Mammary epithelial cell (primary cell): ENCODE measurements around the gene SBF1.

Experiments used
- EZH2 ChIP-seq: IDR thresholded peaks from 2 replicates; pipeline ENCODE4 v1.6.1; 2012; ENCODE audit warnings: low read length, inconsistent platforms, borderline replicate concordance
- TF ChIP-seq, protein P1 (sequence below), 2 donors: IDR thresholded peaks in 1 of 2; conservative IDR thresholded peaks in 1 of 2; 2 replicates each; pipeline ENCODE4 v1.5.1; 2011 to 2012; ENCODE audit warnings: inconsistent platforms in 2 of 2, low read length in 2 of 2, mild to moderate bottlenecking in 2 of 2, control low read depth in 1 of 2, low read depth in 1 of 2; ENCODE audit not compliant: insufficient read depth in 1 of 2; ENCODE audit errors: extremely low read depth in 1 of 2

- TF ChIP-seq EZH2, result no peak
- TF ChIP-seq, protein P1, sequence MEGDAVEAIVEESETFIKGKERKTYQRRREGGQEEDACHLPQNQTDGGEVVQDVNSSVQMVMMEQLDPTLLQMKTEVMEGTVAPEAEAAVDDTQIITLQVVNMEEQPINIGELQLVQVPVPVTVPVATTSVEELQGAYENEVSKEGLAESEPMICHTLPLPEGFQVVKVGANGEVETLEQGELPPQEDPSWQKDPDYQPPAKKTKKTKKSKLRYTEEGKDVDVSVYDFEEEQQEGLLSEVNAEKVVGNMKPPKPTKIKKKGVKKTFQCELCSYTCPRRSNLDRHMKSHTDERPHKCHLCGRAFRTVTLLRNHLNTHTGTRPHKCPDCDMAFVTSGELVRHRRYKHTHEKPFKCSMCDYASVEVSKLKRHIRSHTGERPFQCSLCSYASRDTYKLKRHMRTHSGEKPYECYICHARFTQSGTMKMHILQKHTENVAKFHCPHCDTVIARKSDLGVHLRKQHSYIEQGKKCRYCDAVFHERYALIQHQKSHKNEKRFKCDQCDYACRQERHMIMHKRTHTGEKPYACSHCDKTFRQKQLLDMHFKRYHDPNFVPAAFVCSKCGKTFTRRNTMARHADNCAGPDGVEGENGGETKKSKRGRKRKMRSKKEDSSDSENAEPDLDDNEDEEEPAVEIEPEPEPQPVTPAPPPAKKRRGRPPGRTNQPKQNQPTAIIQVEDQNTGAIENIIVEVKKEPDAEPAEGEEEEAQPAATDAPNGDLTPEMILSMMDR (conservative IDR thresholded peaks at IDR 0.05 in 1 of 2, IDR thresholded peaks at IDR 0.05 in 1 of 2; ENCODE audit: extremely low read depth in 1 of 2, insufficient read depth in 1 of 2, low read depth in 1 of 2, low read length in 2 of 2), result no peak
These were observed 6.9 kb downstream of the SBF1 start for GRCh38 chr22:50467773-50468440.
